A549 (cell line): ENCODE data around the gene DVL2. TPM values are rescaled to one million over a fixed set of nuclear protein-coding genes. Genes with fewer than 3 reads are reported as not detected.

Source experiments
- ATAC-seq, 2 experiments: fragments of 200-7000 bp in 1 of 2; fragments of >200 bp in 1 of 2; cut with Nextera tagmentation in 1 of 2; cut with Tn5 transposase in 1 of 2; 3 replicates each; pipeline versions ENCODE4 v1.8.0 to v1.9.1; 2018 to 2020; ENCODE audit warnings: mild to moderate bottlenecking in 1 of 2, moderate library complexity in 1 of 2
- CTCF ChIA-PET: fragments of 300-600 bp; sonication (Branson Sonifier 250); formaldehyde crosslinking; extraction: SDS; loops from one replicate; lab custom pipeline; 2021; ENCODE audit warnings: antibody characterized with exemption, inconsistent platforms; lab: Yijun Ruan, JAX
- POLR2A ChIA-PET: fragments of 350-600 bp; formaldehyde crosslinking; extraction: SDS; loops from one replicate; lab custom pipeline; 2021; ENCODE audit warnings: antibody characterized with exemption, inconsistent platforms; lab: Yijun Ruan, JAX
- DNase-seq, 2 experiments: peaks; one replicate each; pipeline versions ENCODE4 v3.0.0 to v3.0.0-alpha.2; 2011 to 2016; ENCODE audit warnings: low read depth in 1 of 2, low spot score in 1 of 2
- FAIRE-seq: peaks from 2 replicates; lab custom pipeline; 2011; peaks lifted over from hg19 to GRCh38; lab: Jason Lieb, UNC
- H3K27ac ChIP-seq, 2 experiments: fragments of >200 bp; sonication (Bioruptor Twin); formaldehyde crosslinking; 3 replicates each; pipeline ENCODE4 v1.5.1; 2016 to 2017
- H3K4me1 ChIP-seq: fragments of >200 bp; sonication (Bioruptor Twin); formaldehyde crosslinking; 3 replicates; pipeline ENCODE4 v1.6.1; 2016
- H3K4me2 ChIP-seq: fragments of >200 bp; sonication (Bioruptor Twin); formaldehyde crosslinking; 3 replicates; pipeline ENCODE4 v1.6.1; 2016
- H3K4me3 ChIP-seq: fragments of >200 bp; sonication (Bioruptor Twin); formaldehyde crosslinking; 3 replicates; pipeline ENCODE4 v1.5.1; 2016
- H3K9me3 ChIP-seq: fragments of >200 bp; sonication (Bioruptor Twin); formaldehyde crosslinking; 3 replicates; pipeline ENCODE4 v1.6.1; 2016
- BCL3 ChIP-seq: fragments of >200 bp; sonication (Bioruptor Twin); formaldehyde crosslinking; IDR thresholded peaks from 3 replicates; pipeline ENCODE4 v1.6.1; 2016
- BHLHE40 ChIP-seq: IDR thresholded peaks from 2 replicates; pipeline ENCODE4 v1.6.1; 2012; ENCODE audit warnings: low read depth, low read length, inconsistent platforms
- CBX8 ChIP-seq: fragments of 200-600 bp; sonication (generic); IDR thresholded peaks from 2 replicates; pipeline ENCODE4 v1.6.1; 2016
- CHD4 ChIP-seq: fragments of 200-600 bp; sonication (generic); IDR thresholded peaks from 2 replicates; pipeline ENCODE4 v1.6.1; 2016; ENCODE audit warnings: antibody characterized with exemption, mild to moderate bottlenecking, borderline replicate concordance
- ESRRA ChIP-seq: fragments of 150-350 bp; IDR thresholded peaks from 2 replicates; pipeline ENCODE4 v1.6.1; 2014; ENCODE audit warnings: mild to moderate bottlenecking, low read length, borderline replicate concordance
- HEYL ChIP-seq: fragments of 250-450 bp; sonication (Bioruptor Pico); IDR thresholded peaks from 2 replicates; pipeline ENCODE4 v1.8.0; 2021; ENCODE audit warnings: mild to moderate bottlenecking, moderate library complexity
- KDM1A ChIP-seq: fragments of 200-600 bp; sonication (generic); IDR thresholded peaks from 2 replicates; pipeline ENCODE4 v1.6.1; 2016; ENCODE audit warnings: low read depth, mild to moderate bottlenecking
- MAX ChIP-seq: IDR thresholded peaks from 2 replicates; pipeline ENCODE4 v1.6.1; 2012
- MAZ ChIP-seq: fragments of 150-350 bp; IDR thresholded peaks from 2 replicates; pipeline ENCODE4 v1.6.1; 2014; ENCODE audit warnings: antibody characterized with exemption, low read depth, low read length, borderline replicate concordance
- NFE2L2 ChIP-seq: fragments of 150-350 bp; conservative IDR thresholded peaks from 2 replicates; pipeline ENCODE4 v1.6.1; 2014; ENCODE audit warnings: low read length
- PHF8 ChIP-seq: fragments of 200-600 bp; sonication (generic); IDR thresholded peaks from 2 replicates; pipeline ENCODE4 v1.6.1; 2016; ENCODE audit warnings: low read depth, mild to moderate bottlenecking, antibody characterized with exemption, moderate library complexity, borderline replicate concordance
- POLR2AphosphoS2 ChIP-seq: conservative IDR thresholded peaks from 2 replicates; pipeline ENCODE4 v1.6.1; 2012; ENCODE audit warnings: low read length, improper control_type of control experiment, inconsistent platforms
- USF2 ChIP-seq: fragments of 450-650 bp; IDR thresholded peaks from 2 replicates; pipeline ENCODE4 v1.6.1; 2014; ENCODE audit warnings: antibody characterized with exemption
- ZSCAN20 ChIP-seq: fragments of 250-450 bp; sonication (Bioruptor Pico); IDR thresholded peaks from 2 replicates; pipeline ENCODE4 v1.8.0; 2022; ENCODE audit warnings: mild to moderate bottlenecking, moderate library complexity
- WGBS: methylation state at CpG from one replicate; pipeline ENCODE4 v1.1.6; 2017; ENCODE audit errors: missing lambda C conversion rate; 5-methylcytosine and 5-hydroxymethylcytosine counted together
- polyA plus RNA-seq, 4 experiments: library from polyadenylated mRNA; depleted of rRNA in 3 of 4; stranded (reverse); fragments of >200 nt; fragmentation: RNase III in 1 of 4; extraction: RNeasy Plus Mini Kit Qiagen cat#74134 plus additional on column Dnase treatment in 1 of 4; gene quantifications; 2 replicates in 3 of 4; 3 replicates in 1 of 4; pipeline ENCODE4 v1.2.3, GENCODE V29; 2011 to 2017

DVL2 gene
- polyA plus RNA-seq, 2 of the 4 experiments (the other 2 are of a cell fraction): 5.7 to 40.4 TPM

GRCh38 chr17:7179317-7180254 is 54.7 kb downstream of the DVL2 start, which contains the start of gene ASGR1:
ASGR1 (minus strand) TSS chr17:7179370; CDS start chr17:7178563, 807 bp downstream.
- peak within 1 kb of the TSS in 1 of 2 experiments; percentile 88; a peak in 4 of 6 replicates for H3K27ac ChIP-seq
- TF ChIP-seq ESRRA (no peak), KDM1A (peak; percentile 61; the same call in 1 of the 2 replicates)
- no peaks in the 10 kb centered on the region for H3K9me3 ChIP-seq
- no peak for FAIRE-seq
- peaks cover 34% of the 10 kb centered on the region for H3K4me1 ChIP-seq
- no peak for DNase-seq
- 43% methylated on average over 20 of the region's 20 CpGs for WGBS
- ChIA-PET POLR2A (no interaction called here), CTCF (interaction anchor here (0.6 to 10.7 kb wide), 12 partner anchors 11 to 142 kb away, joined by 3 to 314 read pairs (median 4); partner anchors contain the start of gene SLC16A11)
- peak within 1 kb of the TSS; percentile 100 for H3K4me2 ChIP-seq
- no peak for ATAC-seq
- H3K4me3 ChIP-seq: peak within 1 kb of the TSS; percentile 54; the same call in 2 of the 3 replicates

GRCh38 chr17:7178973-7179316 is 55.4 kb downstream of the DVL2 start:
- no peak for DNase-seq
- peak overlapping the region; percentile 21; the same call in 2 of the 3 replicates for H3K4me2 ChIP-seq
- POLR2A ChIA-PET: no interaction called here
- peaks cover 28% of the 10 kb centered on the region for H3K4me1 ChIP-seq
- ATAC-seq: no peak
- 88% methylated on average over 11 of the region's 11 CpGs for WGBS
- CTCF ChIA-PET: interaction anchor here (0.6 to 10.7 kb wide), 15 partner anchors 8 to 476 kb away, joined by 3 to 314 read pairs (median 10); partner anchors contain the start of gene SLC16A11
- no peak for FAIRE-seq
- no peak for TF ChIP-seq PHF8
- no peak for TF ChIP-seq HEYL (CRISPR knock-in tag)
- no peak for TF ChIP-seq USF2
- no peak for TF ChIP-seq BCL3
- TF ChIP-seq BHLHE40: no peak
- TF ChIP-seq POLR2AphosphoS2: no peak
- no peak for TF ChIP-seq NFE2L2
- no peak for TF ChIP-seq ZSCAN20 (CRISPR knock-in tag)
- TF ChIP-seq CHD4: no peak
- no peak for TF ChIP-seq MAZ
- TF ChIP-seq CBX8: no peak
- H3K27ac ChIP-seq: peak overlapping the region in 1 of 2 experiments; percentile 37; a peak in 3 of 6 replicates
- no peaks in the 10 kb centered on the region for H3K9me3 ChIP-seq
- no peak overlapping the region for H3K4me3 ChIP-seq

GRCh38 chr17:7177954-7178477 is 56.3 kb downstream of the DVL2 start:
- CTCF ChIA-PET: interaction anchor here (0.7 to 10.7 kb wide), 49 partner anchors 8 to 512 kb away, joined by 3 to 314 read pairs (median 7); partner anchors contain the start of genes ACADVL, DLG4, SLC16A11 and SLC16A13

More at GRCh38 chr17:7177954-7178477, 56.3 kb downstream of the DVL2 start:
- POLR2A ChIA-PET: interaction anchor here (1.0 to 1.5 kb wide), 5 partner anchors 10 to 142 kb away, joined by 3 to 7 read pairs (median 5); partner anchors contain the start of genes ACADVL, DLG4 and SLC16A13
- peak overlapping the region; percentile 54 for H3K4me3 ChIP-seq
- 18% methylated on average over 18 of the region's 18 CpGs for WGBS
- H3K4me1 ChIP-seq: peaks cover 23% of the 10 kb centered on the region
- H3K4me2 ChIP-seq: peak overlapping the region; percentile 100
- no peaks in the 10 kb centered on the region for H3K9me3 ChIP-seq
- DNase-seq (peak in 1 of 2 experiments; percentile 47), FAIRE-seq (no peak), ATAC-seq (peak; percentile 42 to 59; a peak in 5 of 6 replicates)
- H3K27ac ChIP-seq: peak overlapping the region; percentile 67 to 88
- TF ChIP-seq ESRRA: no peak
- 0 out of 2 replicates have a peak, but pooled peaks have one; percentile 11 for TF ChIP-seq MAX
